HEK293 (cell line): Measurements from ENCODE around the gene SMAGP.

ENCODE experiments used
- EGR2 ChIP-seq: fragments of 450-650 bp; formaldehyde crosslinking; IDR thresholded peaks from 2 replicates; pipeline ENCODE4 v1.5.1; 2016; ENCODE audit warnings: low read depth, missing biosample characterization, missing genetic modification characterization
- GLIS1 ChIP-seq: fragments of 450-650 bp; formaldehyde crosslinking; IDR thresholded peaks from 2 replicates; pipeline ENCODE4 v1.5.1; 2016; ENCODE audit warnings: missing biosample characterization, missing genetic modification characterization
- HOXC10 ChIP-seq: sonication (generic); formaldehyde crosslinking; IDR thresholded peaks from 2 replicates; pipeline ENCODE4 v1.8.1; 2023; ENCODE audit warnings: mild to moderate bottlenecking, missing genetic modification reagents
- KLF1 ChIP-seq: fragments of 450-650 bp; formaldehyde crosslinking; IDR thresholded peaks from 2 replicates; pipeline ENCODE4 v1.5.1; 2016; ENCODE audit warnings: missing biosample characterization, missing genetic modification characterization
- MEIS1 ChIP-seq: sonication (generic); formaldehyde crosslinking; IDR thresholded peaks from 2 replicates; pipeline ENCODE4 v1.8.1; 2022; ENCODE audit warnings: missing genetic modification reagents, mild to moderate bottlenecking, borderline replicate concordance
- YY1 ChIP-seq: fragments of 450-650 bp; formaldehyde crosslinking; IDR thresholded peaks from 2 replicates; pipeline ENCODE4 v1.5.1; 2018; ENCODE audit warnings: missing biosample characterization, missing genetic modification characterization
- ZBTB11 ChIP-seq: fragments of 450-650 bp; formaldehyde crosslinking; conservative IDR thresholded peaks from 2 replicates; pipeline ENCODE4 v1.5.1; 2016; ENCODE audit warnings: low read depth, missing biosample characterization, missing genetic modification characterization
- ZBTB20 ChIP-seq: fragments of 450-650 bp; formaldehyde crosslinking; IDR thresholded peaks from 2 replicates; pipeline ENCODE4 v1.5.1; 2016; ENCODE audit warnings: missing biosample characterization, missing genetic modification characterization
- ZBTB26 ChIP-seq: fragments of 450-650 bp; formaldehyde crosslinking; optimal IDR thresholded peaks from 2 replicates; pipeline ENCODE3; 2016; ENCODE audit warnings: missing biosample characterization, mild to moderate bottlenecking, missing genetic modification characterization
- ZBTB49 ChIP-seq: fragments of 450-650 bp; formaldehyde crosslinking; IDR thresholded peaks from 2 replicates; pipeline ENCODE4 v1.5.1; 2016; ENCODE audit warnings: missing biosample characterization, missing genetic modification characterization, low read depth
- ZEB2 ChIP-seq: fragments of 450-650 bp; formaldehyde crosslinking; IDR thresholded peaks from 2 replicates; pipeline ENCODE4 v1.5.1; 2016; ENCODE audit warnings: missing biosample characterization, missing genetic modification characterization
- ZFP3 ChIP-seq: fragments of 450-650 bp; formaldehyde crosslinking; IDR thresholded peaks from 2 replicates; pipeline ENCODE4 v1.5.1; 2016; ENCODE audit warnings: low read depth, missing biosample characterization, missing genetic modification characterization
- ZNF138 ChIP-seq: fragments of 450-650 bp; formaldehyde crosslinking; IDR thresholded peaks from 2 replicates; pipeline ENCODE4 v1.5.1; 2016; ENCODE audit warnings: missing biosample characterization, missing genetic modification characterization, borderline replicate concordance
- ZNF175 ChIP-seq: fragments of 450-650 bp; formaldehyde crosslinking; IDR thresholded peaks from 2 replicates; pipeline ENCODE4 v1.5.1; 2016; ENCODE audit warnings: missing biosample characterization, missing genetic modification characterization
- ZNF18 ChIP-seq: fragments of 450-650 bp; formaldehyde crosslinking; IDR thresholded peaks from 2 replicates; pipeline ENCODE4 v1.5.1; 2016; ENCODE audit warnings: missing biosample characterization, missing genetic modification characterization
- ZNF19 ChIP-seq: fragments of 450-650 bp; formaldehyde crosslinking; IDR thresholded peaks from 2 replicates; pipeline ENCODE4; 2016; ENCODE audit warnings: missing biosample characterization, missing genetic modification characterization, low read depth
- ZNF2 ChIP-seq: fragments of 450-650 bp; formaldehyde crosslinking; IDR thresholded peaks from 2 replicates; pipeline ENCODE4 v1.5.1; 2016; ENCODE audit warnings: missing biosample characterization, missing genetic modification characterization
- ZNF354C ChIP-seq: fragments of 450-650 bp; formaldehyde crosslinking; IDR thresholded peaks from 2 replicates; pipeline ENCODE4 v1.5.1; 2016; ENCODE audit warnings: missing biosample characterization, missing genetic modification characterization, low read depth, borderline replicate concordance
- ZNF544 ChIP-seq: fragments of 450-650 bp; formaldehyde crosslinking; IDR thresholded peaks from 2 replicates; pipeline ENCODE4 v1.5.0; 2017; ENCODE audit warnings: missing biosample characterization, missing genetic modification characterization
- ZNF561 ChIP-seq: fragments of 450-650 bp; IDR thresholded peaks from 2 replicates; pipeline ENCODE4 v1.5.1; 2018; ENCODE audit warnings: missing biosample characterization, missing genetic modification characterization, borderline replicate concordance
- ZNF621 ChIP-seq: fragments of 450-650 bp; formaldehyde crosslinking; IDR thresholded peaks from 2 replicates; pipeline ENCODE4 v1.5.1; 2017; ENCODE audit warnings: missing biosample characterization, missing genetic modification characterization
- ZNF623 ChIP-seq: fragments of 450-650 bp; formaldehyde crosslinking; IDR thresholded peaks from 2 replicates; pipeline ENCODE4 v1.5.1; 2016; ENCODE audit warnings: missing biosample characterization, missing genetic modification characterization
- ZNF692 ChIP-seq: fragments of 450-650 bp; formaldehyde crosslinking; IDR thresholded peaks from 2 replicates; pipeline ENCODE4 v1.5.1; 2016; ENCODE audit warnings: missing biosample characterization, missing genetic modification characterization
- ZSCAN4 ChIP-seq: fragments of 450-650 bp; formaldehyde crosslinking; IDR thresholded peaks from 2 replicates; pipeline ENCODE4 v1.5.1; 2017; ENCODE audit warnings: missing biosample characterization, missing genetic modification characterization

The SMAGP gene

GRCh38 chr12:51270067-51270950 lies at the start of gene SMAGP (continued):
- TF ChIP-seq ZNF138 (tag by site-specific recombination): no peak
- no peak for TF ChIP-seq HOXC10 (CRISPR knock-in tag)
- 0 out of 2 replicates have a peak, but pooled peaks have one; percentile 42 for TF ChIP-seq ZEB2 (tag by site-specific recombination)
- peak; percentile 63 for TF ChIP-seq ZBTB11 (tag by site-specific recombination)
- TF ChIP-seq ZNF561 (tag by site-specific recombination): peak; percentile 85; the same call in 1 of the 2 replicates
- TF ChIP-seq ZNF354C (tag by site-specific recombination): no peak
- no peak for TF ChIP-seq ZNF175 (tag by site-specific recombination)
- TF ChIP-seq YY1 (tag by site-specific recombination): peak; percentile 9; the same call in 1 of the 2 replicates
- TF ChIP-seq ZBTB49 (tag by site-specific recombination): no peak
- no peak for TF ChIP-seq ZNF19 (tag by site-specific recombination)
- peak; percentile 87 for TF ChIP-seq EGR2 (tag by site-specific recombination)
- TF ChIP-seq ZNF692 (tag by site-specific recombination): 0 out of 2 replicates have a peak, but pooled peaks have one; percentile 33
- no peak for TF ChIP-seq ZNF621 (tag by site-specific recombination)
- no peak for TF ChIP-seq ZFP3 (tag by site-specific recombination)
- TF ChIP-seq MEIS1: no peak
- no peak for TF ChIP-seq ZNF18
- 0 out of 2 replicates have a peak, but pooled peaks have one; percentile 38 for TF ChIP-seq ZNF2 (tag by site-specific recombination)
- no peak for TF ChIP-seq ZSCAN4
- no peak for TF ChIP-seq ZNF544 (tag by site-specific recombination)
- TF ChIP-seq GLIS1 (tag by site-specific recombination): peak; percentile 78
- TF ChIP-seq ZBTB26 (tag by site-specific recombination): peak; percentile 93
- TF ChIP-seq KLF1 (tag by site-specific recombination): peak; percentile 48
- 0 out of 2 replicates have a peak, but pooled peaks have one; percentile 33 for TF ChIP-seq ZBTB20 (tag by site-specific recombination)
- TF ChIP-seq ZNF623: no peak
